Dermis microvascular lymphatic vessel endothelial cell (primary cell): Measurements from ENCODE around the gene PTGER4. TPM values are rescaled to one million over a fixed set of nuclear protein-coding genes. Genes with fewer than 3 reads are reported as not detected.

Experiments
- DNase-seq, 2 donors: peaks; one replicate each; pipeline versions ENCODE4 v3.0.0 to v3.0.0-alpha.2; 2010; ENCODE audit warnings: low read depth in 2 of 2
- total RNA-seq: library from RNA; depleted of rRNA; stranded (reverse); fragments of >200 nt; gene quantifications from 2 replicates; pipeline ENCODE4 v1.2.1, GENCODE V29; 2014

The PTGER4 gene
- total RNA-seq, 1 donor from 2014 or later = 5.9 TPM

DNA sequence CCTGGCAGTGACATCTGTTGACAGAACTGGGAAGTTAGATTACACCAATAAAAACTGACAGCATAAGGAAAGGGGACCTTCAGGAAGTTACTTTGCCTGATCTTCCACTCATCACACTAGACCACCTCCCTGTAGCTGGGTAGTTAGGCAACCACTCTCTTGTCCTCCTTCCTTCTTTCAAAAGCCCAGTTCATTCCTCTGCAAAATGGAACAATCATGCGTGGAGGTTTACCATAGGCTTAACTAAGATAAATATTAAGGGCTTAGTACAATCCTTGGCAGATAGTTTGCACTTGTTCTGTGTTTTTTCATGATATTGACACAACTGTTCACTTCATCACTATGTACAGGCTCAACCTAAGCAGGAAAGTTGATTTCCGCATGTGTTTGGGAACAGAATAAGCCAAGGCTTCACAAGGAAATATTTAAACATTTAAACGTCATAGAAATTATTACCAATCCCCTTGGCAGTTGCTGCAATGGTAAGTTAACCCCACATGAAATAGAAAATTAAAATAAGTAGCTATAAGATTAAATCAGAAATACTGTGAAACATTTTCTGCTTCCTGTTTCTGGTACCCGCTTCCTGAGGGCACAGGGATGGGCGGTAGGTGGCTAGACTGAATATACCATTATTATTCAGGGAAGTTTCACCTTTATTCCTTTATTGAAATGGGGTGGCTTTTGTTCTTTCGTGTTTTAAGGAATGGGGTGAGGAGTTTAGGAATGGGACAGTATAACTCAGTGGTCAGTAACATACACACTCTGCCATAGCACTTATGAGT, 9.9 kb upstream of the PTGER4 start:
- DNase-seq = no peak

DNA sequence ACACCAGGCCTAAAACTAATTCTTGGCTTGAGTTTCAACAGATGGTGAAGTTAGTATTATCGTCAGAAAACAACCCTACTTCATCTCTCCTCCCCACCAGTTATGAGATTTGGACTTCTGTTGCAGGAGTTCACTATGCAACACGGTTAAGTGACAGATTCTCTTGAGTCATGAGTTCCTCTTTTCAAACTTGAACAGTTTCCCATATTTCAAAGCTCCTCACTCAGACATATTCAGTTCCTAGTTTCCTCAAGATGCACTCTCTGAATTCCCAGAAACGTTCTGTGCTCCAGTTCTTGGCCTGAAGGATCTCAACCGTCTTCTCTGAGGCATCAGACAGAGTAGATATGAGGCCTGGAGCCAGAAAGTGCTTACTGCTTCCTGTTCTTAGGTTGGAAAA, 7.3 kb upstream of the PTGER4 start:
- DNase-seq = no peak

DNA sequence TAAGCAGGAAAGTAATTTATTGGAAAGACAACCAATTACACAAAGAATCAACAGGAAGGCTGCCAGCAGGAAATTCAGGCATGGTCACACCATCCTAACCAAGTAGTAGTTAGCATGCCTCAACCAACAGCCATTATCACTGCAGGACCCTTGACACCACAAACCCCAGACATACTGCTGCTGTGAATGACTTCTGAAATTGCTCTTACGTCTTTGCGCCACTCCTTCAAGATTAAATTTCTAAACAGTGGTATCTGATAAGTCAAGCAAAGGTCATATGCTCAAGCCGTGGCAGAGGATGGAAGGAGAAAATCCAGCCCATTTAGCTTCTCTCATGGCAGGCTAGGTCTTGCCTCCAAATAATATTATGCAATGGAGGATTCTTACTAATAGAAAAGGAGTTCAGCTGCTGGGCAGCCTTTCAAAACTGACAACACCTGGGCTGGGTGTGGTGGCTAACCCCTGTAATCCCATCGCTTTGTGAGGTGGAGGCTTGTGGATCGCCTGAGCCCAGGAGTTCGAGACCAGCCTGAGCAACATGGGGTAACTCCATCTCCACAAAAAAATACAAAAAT, 5.0 kb upstream of the PTGER4 start:
- no peak for DNase-seq

DNA sequence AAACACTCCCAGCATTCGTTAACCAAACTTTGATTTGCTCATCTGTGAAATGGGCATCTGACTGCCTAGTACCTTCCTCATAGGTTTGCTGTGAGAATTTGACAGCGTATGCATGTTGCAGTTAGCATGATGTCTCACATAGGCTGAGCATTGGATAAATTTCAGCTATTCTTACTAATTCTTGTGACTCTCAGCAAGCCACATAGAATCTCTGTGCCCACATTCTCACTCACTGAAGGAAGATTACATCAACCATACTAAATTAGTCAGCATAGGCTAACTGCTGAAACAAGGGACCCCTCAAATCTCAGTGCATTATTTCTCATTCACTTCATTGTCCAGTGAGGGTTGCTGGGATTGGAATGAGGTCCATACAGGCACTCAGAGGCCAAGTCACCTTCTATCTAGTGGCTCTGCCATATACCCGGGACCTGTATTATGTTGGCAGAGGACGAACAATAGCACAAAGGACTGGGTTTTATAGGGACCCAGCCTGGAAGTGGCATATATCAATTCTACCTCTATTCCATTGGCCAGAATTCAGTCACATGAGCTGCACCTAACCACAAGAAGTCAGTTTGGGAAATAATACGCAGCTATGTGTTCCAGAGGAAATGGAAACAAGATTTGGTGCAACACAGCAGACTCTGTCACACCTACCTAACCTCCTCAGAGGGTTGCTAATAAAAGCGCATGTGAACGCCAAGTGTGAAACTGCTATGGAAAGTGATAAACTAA, 4.2 kb upstream of the PTGER4 start:
- DNase-seq = no peak

DNA sequence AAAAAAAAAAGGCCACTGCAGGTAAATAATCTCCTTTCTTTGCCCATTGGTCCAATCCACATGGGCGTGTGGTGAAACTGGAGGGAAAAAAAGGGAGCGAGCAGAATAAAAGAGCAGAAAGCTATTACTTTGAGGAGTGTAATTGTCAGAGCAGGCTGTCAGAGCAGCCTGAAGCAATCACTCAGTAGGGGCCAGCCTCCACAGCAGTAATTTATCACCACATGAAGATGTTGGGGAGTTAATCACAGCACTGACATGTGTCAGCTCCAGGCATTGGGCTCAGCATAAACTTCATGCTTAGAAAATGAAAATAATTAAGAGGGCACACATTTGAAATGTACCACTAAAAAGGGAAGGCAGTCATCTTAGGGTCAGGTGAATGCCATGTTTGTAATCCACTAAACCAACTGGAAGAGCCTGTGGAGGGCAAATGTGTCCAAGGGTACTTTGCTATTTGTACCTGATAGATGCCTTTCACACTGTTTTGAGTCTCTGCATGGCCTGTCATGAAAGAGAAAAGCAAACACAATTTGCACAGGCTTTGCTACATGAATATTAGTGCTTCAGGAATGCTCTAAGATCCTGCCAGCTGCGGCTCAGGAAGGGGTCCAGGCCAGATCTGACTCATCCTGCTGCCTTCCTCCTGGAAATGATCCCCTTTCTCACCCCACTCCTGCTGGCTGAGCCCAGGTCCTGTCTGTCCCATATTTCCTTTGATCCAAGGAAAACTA, 2.9 kb upstream of the PTGER4 start:
- peak in 1 of 2 donors; percentile 93 for DNase-seq

DNA sequence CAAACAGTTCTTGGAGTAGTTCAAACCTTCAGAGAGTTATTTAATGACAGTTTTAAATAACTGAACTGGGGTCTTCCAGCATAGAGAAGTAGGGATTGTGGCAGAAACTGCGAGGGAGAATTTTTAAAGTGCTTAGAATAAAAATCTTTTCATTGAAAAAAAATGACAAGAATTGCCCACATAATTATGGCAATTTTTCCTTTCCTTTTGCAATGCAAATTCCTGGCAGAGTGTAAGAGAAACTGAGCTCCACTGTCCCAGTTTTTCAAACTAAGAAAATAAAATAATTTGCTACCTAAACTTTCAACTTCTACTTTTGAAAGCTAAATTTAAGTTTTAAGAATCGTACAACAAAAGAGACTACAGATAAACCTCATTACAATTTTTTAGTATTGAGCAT, 2.3 kb upstream of the PTGER4 start:
- DNase-seq = no peak

DNA sequence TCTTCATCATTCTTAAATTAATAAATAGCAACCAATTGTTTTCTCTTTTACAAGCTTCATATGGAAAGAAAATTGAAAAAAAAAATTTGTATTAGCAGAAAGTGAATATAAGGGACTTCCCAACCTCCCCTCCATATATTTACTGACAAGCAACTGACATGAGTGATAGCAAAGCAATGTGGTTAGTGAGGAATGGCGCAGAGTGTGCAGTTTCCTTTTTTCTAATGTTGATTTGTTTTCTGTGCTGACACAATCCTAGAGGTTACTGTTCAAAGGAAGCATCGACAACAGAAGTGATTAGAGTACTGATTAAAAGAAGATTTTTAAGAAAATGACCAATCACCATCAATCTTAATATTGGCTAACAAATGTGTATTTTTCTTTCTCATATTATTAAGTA, 1.7 kb upstream of the PTGER4 start:
- peak in 1 of 2 donors; percentile 60 for DNase-seq

DNA sequence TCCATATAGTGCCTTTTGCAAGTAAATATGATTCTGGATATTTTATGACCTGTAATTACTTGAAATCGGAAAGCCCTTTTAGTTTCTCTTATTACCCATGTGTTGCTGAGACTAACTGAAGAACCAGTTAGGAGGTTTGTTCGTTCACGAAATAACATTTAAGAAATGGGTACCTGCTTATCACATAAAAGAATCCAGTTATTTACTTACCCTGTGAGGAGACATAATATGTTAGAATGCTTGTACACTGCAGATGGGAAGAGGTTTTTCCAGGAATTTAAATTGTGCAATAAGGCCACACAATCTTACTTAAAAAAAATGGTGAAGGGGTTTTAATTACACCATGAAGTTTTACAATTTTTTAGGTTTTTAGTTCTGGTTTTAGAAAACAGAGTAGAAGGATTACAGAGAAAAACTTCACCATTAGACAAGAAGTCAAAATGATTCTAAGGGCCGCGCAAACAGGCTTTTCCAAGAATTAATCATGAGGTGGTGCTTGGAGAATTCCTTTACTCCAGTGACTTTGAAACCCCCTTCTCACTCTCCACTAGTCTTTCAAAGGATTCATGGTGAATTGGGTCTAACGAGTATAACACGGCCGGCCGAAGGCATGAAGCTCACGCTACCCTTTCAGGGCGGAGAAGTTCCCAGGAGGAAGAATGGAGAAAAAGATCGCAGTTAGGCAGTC, 1.1 kb upstream of the PTGER4 start:
- DNase-seq = no peak

DNA sequence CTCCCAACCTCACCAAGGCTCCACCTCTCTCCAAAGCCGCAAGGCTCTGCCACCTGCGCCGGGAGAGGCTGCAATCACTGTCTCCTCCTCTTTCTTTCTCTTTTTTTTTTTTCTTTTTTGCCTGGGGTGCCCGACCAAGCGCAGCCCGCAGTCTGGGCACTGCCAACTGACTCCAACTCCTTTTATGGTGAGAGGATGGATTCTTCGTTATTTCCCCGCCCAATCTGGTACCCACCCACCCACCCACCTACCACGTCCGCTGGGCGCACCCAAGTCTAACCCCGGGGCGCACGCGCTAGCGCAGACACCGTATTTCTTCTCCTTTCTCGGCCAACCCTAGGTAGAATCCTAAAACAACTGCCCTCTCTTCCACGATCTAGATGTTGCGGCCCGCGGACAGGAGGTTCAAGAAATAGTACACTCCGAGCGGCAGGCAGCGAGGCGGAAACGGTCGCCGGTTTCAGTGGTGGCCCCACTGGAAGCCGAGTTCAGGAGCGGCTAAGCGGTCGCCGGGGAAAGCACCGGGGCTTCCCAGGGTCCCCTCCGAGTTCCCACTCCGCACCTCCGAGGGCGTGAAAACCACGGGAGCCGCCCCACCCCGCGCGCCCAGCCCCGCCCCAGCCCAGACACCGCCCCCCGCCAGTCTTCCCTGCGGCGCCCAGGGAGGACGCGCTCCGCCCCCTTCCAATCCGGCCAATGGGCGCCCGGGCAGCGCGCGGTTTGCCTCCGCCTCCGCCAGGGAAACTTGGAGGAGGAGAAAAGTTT, 385 bp upstream of the PTGER4 start:
- peak; percentile 32 to 93 for DNase-seq

DNA sequence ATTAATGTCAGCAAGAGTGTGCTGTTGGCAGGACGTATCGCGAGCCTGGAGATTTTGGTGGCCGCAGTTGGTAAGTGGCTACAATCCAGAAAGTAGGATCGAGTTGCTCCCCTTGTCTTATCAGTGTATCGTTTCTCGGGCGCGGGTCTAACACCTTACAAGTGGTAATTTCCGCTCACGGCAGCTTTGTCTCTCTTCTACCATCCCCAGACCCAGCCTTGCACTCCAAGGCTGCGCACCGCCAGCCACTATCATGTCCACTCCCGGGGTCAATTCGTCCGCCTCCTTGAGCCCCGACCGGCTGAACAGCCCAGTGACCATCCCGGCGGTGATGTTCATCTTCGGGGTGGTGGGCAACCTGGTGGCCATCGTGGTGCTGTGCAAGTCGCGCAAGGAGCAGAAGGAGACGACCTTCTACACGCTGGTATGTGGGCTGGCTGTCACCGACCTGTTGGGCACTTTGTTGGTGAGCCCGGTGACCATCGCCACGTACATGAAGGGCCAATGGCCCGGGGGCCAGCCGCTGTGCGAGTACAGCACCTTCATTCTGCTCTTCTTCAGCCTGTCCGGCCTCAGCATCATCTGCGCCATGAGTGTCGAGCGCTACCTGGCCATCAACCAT, 1.1 kb downstream of the PTGER4 start:
- DNase-seq = peak in 1 of 2 donors; percentile 41

DNA sequence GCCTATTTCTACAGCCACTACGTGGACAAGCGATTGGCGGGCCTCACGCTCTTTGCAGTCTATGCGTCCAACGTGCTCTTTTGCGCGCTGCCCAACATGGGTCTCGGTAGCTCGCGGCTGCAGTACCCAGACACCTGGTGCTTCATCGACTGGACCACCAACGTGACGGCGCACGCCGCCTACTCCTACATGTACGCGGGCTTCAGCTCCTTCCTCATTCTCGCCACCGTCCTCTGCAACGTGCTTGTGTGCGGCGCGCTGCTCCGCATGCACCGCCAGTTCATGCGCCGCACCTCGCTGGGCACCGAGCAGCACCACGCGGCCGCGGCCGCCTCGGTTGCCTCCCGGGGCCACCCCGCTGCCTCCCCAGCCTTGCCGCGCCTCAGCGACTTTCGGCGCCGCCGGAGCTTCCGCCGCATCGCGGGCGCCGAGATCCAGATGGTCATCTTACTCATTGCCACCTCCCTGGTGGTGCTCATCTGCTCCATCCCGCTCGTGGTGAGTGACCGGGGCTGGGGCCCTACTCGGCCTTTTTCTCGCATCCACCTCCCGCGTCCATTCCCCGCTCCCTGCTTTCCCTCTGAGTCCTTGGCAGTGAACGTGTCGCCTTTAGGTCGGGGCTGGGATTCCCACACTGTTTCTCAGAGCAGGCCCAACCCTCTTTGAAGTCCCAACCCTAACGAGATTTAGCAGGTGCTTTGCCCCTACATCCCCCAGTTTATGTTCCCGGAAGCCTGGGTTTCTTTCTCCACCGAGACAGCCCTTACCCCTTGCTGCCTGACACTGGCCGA, 1.8 kb downstream of the PTGER4 start:
- peak in 1 of 2 donors; percentile 54 for DNase-seq

DNA sequence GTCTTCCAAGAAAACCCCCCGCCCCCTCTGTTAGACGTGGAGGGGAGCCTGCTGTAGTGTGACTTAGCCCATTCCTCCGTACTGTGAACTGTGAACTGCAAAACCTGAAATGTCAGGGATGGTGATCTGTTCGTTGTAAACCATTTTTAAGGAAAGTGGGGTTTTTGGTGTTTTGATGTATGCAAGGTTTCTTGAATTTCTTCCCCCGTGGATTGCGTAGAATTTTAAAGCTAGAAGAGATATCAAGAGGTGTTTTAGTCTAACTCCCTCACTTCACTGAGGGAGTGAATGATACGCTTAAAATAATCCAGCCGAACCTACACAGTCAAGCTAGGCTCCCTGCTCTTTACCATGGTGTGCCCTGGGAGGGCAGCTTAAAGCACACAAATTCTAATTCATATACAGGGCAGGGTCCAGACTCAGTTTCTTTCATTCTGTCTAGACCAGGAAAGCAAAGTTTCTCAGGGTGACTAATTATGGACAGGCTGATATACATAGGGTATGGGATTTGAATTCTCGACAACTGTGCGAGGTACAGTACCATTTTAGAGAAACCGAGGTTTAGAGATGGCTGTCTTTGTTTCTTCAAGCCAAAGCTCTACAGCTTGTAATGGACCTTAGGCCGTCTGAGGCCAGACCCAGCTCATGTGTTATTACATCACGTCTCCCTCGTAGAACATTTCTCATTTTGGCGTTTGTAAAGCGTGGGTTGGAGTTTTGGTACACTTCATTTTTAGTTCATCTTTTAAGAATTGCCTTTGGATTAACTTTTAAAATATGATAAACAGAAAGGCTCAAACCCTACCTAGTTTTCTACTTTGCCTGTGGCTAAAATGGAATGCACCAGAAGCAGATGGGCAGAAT, 2.7 kb downstream of the PTGER4 start:
- peak in 1 of 2 donors; percentile 50 for DNase-seq

DNA sequence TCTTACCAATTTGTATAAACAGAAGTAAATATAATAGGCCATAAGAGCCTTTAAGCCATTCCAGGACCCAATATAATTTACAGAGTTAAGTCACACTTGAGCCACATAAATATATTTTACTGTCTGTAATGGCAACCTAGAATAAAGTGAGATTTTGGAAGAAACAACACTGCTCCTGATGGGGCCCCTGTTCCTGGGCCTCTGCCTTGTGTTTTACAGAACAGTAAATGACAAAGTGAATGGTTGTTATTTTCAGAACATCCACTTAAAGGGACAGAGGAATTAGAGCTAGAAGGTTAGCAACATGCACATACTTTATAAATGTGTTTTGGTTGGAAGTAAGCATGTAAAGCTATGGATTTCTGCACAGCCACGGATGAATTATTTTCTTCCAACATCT, 3.6 kb downstream of the PTGER4 start:
- DNase-seq = no peak

DNA sequence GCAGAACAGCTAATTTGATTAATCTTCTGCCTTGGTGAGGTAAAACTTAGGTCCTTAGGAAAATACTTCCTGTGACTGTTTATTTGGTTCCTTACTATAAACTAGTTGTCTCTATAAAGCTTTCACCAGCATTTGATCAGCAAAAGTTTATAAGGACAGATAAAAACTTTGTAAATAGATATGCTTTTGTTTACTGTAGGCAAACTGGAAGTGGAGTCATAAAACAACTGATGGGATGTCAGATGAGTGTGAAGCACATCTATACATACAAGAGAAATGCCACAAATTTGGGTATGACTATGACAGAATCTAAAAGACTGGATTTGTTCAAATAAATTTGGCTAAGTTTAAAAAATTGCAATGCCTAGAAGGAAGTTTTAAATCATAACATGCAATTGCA, 5.5 kb downstream of the PTGER4 start:
- DNase-seq = no peak

DNA sequence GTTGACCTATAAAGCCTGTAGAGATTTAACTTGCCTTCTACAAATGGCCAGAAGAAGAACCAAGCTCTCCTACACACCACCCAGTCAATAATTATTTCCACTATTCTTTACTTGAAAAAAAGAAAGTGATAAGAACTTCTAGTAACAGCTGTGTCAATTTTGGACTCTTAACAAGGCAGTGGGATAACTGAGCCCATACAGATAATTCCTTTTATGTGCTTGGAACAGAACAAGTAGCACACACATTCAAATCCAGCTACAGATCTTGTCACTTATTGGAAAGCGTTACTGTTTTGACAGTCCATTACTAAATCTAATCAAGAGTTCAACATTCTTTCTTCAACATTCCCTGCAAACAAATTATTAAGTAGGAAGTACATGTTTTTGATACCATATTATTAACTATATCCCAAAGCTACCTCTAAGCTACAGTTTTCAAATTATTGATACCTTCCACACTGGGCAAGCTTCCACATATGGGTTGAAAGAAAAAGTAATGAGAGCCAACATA, 6.3 kb downstream of the PTGER4 start:
- DNase-seq = no peak

DNA sequence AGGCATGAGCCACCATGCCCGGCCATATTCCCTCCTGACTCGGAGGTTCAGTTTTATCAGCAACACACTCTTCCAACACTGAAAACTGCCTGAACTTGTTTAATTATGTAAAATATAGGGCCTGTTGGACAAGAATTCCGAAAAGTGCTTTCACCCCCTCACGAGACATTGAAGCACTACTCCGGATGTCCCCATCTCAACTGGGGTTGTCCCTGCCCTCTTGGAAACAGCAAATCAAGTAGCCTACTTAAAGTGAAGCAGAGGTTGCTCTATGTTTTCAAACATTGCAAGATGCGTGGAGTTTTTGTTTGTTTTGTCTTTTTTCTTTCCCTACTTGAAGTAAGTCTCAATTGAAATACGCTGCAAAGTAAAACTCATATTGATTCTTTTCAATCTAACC, 7.6 kb downstream of the PTGER4 start:
- no peak for DNase-seq

DNA sequence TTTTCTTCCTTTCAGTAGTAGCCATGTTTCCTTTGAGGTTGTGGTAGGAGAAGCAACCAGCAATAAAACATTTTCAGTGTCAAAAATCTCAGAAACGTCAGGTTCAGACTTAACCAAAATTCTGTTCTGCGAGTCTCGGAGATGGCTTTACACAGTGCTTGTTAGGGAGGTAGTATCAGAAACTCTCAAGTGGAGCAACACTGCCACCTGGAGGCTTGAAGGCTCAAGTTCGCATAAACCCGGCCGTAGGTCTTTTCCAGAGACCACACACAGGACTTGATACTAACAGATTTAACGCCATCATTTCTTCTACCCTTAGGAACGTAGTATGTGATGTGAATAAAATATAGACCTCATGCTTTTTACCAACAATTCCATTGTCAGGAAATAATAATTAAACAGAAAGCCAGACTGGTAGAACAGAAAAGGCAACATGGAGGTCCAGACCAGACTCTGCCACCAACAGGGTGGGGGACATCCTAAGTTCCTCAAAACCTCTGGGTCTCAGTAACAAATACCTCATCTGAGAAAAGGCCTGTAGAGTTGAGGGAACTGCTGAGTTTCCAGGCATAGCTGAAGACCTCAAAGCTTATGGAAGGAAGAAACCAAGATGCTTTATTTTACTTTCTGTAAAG, 8.5 kb downstream of the PTGER4 start:
- DNase-seq = peak; percentile 84 to 92

DNA sequence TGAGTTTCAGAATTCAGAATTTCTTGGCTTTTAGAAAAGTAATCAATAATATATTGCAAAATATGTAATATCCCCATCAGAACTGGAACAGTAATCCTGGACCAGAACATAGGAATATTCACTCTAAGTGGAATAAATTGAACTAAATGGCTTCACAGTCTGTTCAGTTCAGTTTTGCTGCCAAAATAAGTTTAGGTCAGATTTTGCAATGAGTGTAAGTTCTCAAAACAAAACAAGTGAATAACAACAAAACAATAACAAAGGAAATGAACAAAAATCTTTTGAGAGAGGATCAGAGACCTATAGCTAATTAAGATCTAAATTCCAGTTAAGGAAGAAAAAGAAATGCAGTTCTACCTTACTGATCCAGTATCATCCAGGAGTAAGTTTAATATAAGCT, 9.3 kb downstream of the PTGER4 start:
- no peak for DNase-seq
